OCI-LY7 (cell line): ENCODE results near the gene MMP3. TPM values are rescaled to one million over a fixed set of nuclear protein-coding genes. Genes with fewer than 3 reads are reported as not detected.

ENCODE experiments used
- BruUV-seq: library from RNA; stranded (reverse); fragments of 400-500 nt; replicated peaks from 2 replicates; lab custom pipeline; 2021; lab: Mats Ljungman, UMichigan
- CTCF ChIA-PET: fragments of 300-600 bp; sonication (Branson Sonifier 250); formaldehyde crosslinking; loops from one replicate; lab custom pipeline; 2022; ENCODE audit warnings: antibody characterized with exemption; ENCODE audit not compliant: unreplicated experiment; lab: Charles Lee
- POLR2A ChIA-PET: fragments of 300-600 bp; sonication (Branson Sonifier 250); formaldehyde crosslinking; loops from one replicate; lab custom pipeline; 2022; ENCODE audit warnings: antibody characterized with exemption; lab: Charles Lee
- DNase-seq: peaks from one replicate; pipeline ENCODE4 v3.0.0-alpha.2; 2015; ENCODE audit warnings: low spot score
- H2AFZ ChIP-seq: fragments of 200-600 bp; sonication (generic), shearing (Covaris generic); 2 replicates; pipeline ENCODE4 v1.6.1; 2014; ENCODE audit warnings: mild to moderate bottlenecking, antibody characterized with exemption, low read length, moderate library complexity
- H3K27ac ChIP-seq: fragments of 200-600 bp; sonication (generic); 2 replicates; pipeline ENCODE4 v1.5.1; 2014; ENCODE audit warnings: mixed run types, low read depth, mild to moderate bottlenecking, moderate library complexity, low read length, inconsistent platforms; ENCODE audit not compliant: poor library complexity, severe bottlenecking
- H3K36me3 ChIP-seq: fragments of 200-600 bp; sonication (generic); 2 replicates; pipeline ENCODE4 v1.6.1; 2014; ENCODE audit warnings: mild to moderate bottlenecking, antibody characterized with exemption, low read length, moderate library complexity, mixed read lengths; ENCODE audit not compliant: insufficient read depth
- H3K4me1 ChIP-seq: fragments of 200-600 bp; sonication (generic); 2 replicates; pipeline ENCODE4 v1.5.1; 2014; ENCODE audit warnings: mild to moderate bottlenecking, low read length; ENCODE audit not compliant: insufficient read depth, poor library complexity, severe bottlenecking
- H3K4me2 ChIP-seq: fragments of 200-600 bp; sonication (generic); 2 replicates; pipeline ENCODE4 v1.6.1; 2014; ENCODE audit warnings: mild to moderate bottlenecking, low read length
- H3K4me3 ChIP-seq: fragments of 200-600 bp; sonication (generic); 2 replicates; pipeline ENCODE4 v1.5.1; 2014; ENCODE audit warnings: mild to moderate bottlenecking, low read depth, low read length; ENCODE audit not compliant: poor library complexity, severe bottlenecking
- H3K79me2 ChIP-seq: fragments of 200-600 bp; sonication (generic); 2 replicates; pipeline ENCODE4 v1.6.1; 2016; ENCODE audit warnings: low read depth, mild to moderate bottlenecking, low read length, moderate library complexity, mixed read lengths; ENCODE audit not compliant: insufficient read depth
- H3K9me2 ChIP-seq: fragments of 200-600 bp; sonication (generic); 2 replicates; pipeline ENCODE4 v1.6.1; 2016; ENCODE audit warnings: mild to moderate bottlenecking, low read length, mixed read lengths; ENCODE audit not compliant: insufficient read depth
- H3K9me3 ChIP-seq: fragments of 200-600 bp; sonication (generic); 2 replicates; pipeline ENCODE4 v1.6.1; 2014; ENCODE audit warnings: mild to moderate bottlenecking, mixed run types, low read length, mixed read lengths
- H4K20me1 ChIP-seq: fragments of 200-600 bp; sonication (generic); 2 replicates; pipeline ENCODE4 v1.6.1; 2014; ENCODE audit warnings: mild to moderate bottlenecking, antibody characterized with exemption, low read length, moderate library complexity, mixed read lengths; ENCODE audit not compliant: insufficient read depth
- EZH2phosphoT487 ChIP-seq: fragments of 200-600 bp; sonication (generic); IDR thresholded peaks from 2 replicates; pipeline ENCODE4 v1.6.1; 2018; ENCODE audit warnings: low read depth, borderline replicate concordance, mild to moderate bottlenecking, mixed run types, antibody characterized with exemption, low read length, moderate library complexity, mixed read lengths
- intact Hi-C: fragments of 100-400 bp; cut with micrococcal nuclease; formaldehyde crosslinking; loops from one replicate; pipeline ENCODE4 v1.10.0; 2022; ENCODE audit not compliant: unreplicated experiment
- total RNA-seq, 2 experiments: library from RNA; depleted of rRNA in 1 of 2; stranded (reverse); fragments of >200 nt in 1 of 2; shearing (Covaris generic) in 1 of 2; gene quantifications; 2 replicates each; pipeline ENCODE4 v1.2.3, GENCODE V29; 2014 to 2022
- TF ChIP-seq, protein P1 (sequence below): fragments of 200-600 bp; sonication (generic); conservative IDR thresholded peaks from 2 replicates; pipeline ENCODE4 v1.5.1; 2014; ENCODE audit warnings: mild to moderate bottlenecking, antibody characterized with exemption, low read length, moderate library complexity, mixed read lengths

Gene MMP3
- total RNA-seq, 2 experiments from 2014 or later, result not detected

DNA sequence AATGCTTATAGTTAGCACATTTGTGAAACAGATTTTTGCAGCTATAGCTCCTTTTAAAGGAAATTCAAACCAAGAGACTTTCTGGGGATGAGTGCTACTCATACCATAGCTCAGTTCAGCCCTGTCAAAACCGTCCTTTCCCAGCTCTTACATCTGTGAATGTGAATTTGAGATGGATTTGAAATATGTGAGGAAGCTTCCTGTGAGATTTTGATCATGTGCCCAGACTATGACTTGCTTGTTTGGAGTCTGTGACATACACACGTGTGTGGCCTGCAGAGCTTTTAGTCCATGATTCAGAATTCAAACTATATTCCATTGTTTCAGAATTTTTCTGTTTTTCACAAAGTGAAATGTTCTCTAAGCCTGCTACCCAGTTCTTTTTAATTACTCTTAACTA lies 41.1 kb downstream of the MMP3 start:
- Histone ChIP-seq H3K9me3 (no peaks in the 10 kb centered on the region), H3K9me2 (no peaks in the 10 kb centered on the region), H2AFZ (no peak overlapping the region), H3K27ac (no peak overlapping the region), H3K36me3 (no peaks in the 10 kb centered on the region), H4K20me1 (no peaks in the 10 kb centered on the region), H3K4me2 (no peak overlapping the region), H3K79me2 (no peaks in the 10 kb centered on the region), H3K4me3 (no peak overlapping the region), H3K4me1 (no peaks in the 10 kb centered on the region)
- TF ChIP-seq, protein P1, sequence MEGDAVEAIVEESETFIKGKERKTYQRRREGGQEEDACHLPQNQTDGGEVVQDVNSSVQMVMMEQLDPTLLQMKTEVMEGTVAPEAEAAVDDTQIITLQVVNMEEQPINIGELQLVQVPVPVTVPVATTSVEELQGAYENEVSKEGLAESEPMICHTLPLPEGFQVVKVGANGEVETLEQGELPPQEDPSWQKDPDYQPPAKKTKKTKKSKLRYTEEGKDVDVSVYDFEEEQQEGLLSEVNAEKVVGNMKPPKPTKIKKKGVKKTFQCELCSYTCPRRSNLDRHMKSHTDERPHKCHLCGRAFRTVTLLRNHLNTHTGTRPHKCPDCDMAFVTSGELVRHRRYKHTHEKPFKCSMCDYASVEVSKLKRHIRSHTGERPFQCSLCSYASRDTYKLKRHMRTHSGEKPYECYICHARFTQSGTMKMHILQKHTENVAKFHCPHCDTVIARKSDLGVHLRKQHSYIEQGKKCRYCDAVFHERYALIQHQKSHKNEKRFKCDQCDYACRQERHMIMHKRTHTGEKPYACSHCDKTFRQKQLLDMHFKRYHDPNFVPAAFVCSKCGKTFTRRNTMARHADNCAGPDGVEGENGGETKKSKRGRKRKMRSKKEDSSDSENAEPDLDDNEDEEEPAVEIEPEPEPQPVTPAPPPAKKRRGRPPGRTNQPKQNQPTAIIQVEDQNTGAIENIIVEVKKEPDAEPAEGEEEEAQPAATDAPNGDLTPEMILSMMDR, result no peak
- no peak for TF ChIP-seq EZH2phosphoT487
- no peak for DNase-seq
- BruUV-seq, result no TSS peak
- ChIA-PET POLR2A (interaction anchor here (1.0 to 1.2 kb wide), 2 partner anchors 20 to 37 kb away, joined by 3 read pairs; no protein-coding TSS in a partner anchor), CTCF (no interaction called here)
- intact Hi-C loops, result no loop called here

DNA sequence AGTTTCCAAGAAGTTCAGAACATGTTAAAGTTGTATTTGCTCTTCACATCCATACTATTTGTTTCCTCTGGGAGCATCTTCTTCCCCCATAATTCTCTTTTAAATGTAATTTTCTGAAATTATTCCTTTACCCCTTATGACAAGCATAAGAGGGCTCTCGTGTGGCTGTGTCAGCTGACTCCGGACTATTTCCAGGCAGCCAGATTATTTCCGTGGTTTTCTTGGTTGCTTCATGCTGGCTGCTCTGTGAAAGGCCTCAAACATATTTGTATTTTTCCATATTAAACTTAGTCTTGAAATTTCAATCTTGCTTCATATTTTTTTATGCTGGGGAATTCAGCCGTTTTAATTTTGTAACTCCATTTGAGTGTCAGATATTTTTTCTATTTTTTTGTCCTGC lies 42.6 kb downstream of the MMP3 start:
- DNase-seq, result no peak
- ChIA-PET POLR2A (interaction anchor here (0.6 kb wide), 1 partner anchor 11 kb away, joined by 3 read pairs; no protein-coding TSS in a partner anchor), CTCF (no interaction called here)
- intact Hi-C loops, result no loop called here
- Histone ChIP-seq H3K9me2 (no peaks in the 10 kb centered on the region), H3K4me1 (no peaks in the 10 kb centered on the region), H3K9me3 (no peaks in the 10 kb centered on the region), H3K4me3 (no peak overlapping the region), H3K36me3 (no peaks in the 10 kb centered on the region), H2AFZ (no peak overlapping the region), H3K79me2 (no peaks in the 10 kb centered on the region), H4K20me1 (no peaks in the 10 kb centered on the region), H3K27ac (no peak overlapping the region), H3K4me2 (no peak overlapping the region)
- TF ChIP-seq, protein P1, result no peak
- TF ChIP-seq EZH2phosphoT487, result no peak
- BruUV-seq, result no TSS peak

DNA sequence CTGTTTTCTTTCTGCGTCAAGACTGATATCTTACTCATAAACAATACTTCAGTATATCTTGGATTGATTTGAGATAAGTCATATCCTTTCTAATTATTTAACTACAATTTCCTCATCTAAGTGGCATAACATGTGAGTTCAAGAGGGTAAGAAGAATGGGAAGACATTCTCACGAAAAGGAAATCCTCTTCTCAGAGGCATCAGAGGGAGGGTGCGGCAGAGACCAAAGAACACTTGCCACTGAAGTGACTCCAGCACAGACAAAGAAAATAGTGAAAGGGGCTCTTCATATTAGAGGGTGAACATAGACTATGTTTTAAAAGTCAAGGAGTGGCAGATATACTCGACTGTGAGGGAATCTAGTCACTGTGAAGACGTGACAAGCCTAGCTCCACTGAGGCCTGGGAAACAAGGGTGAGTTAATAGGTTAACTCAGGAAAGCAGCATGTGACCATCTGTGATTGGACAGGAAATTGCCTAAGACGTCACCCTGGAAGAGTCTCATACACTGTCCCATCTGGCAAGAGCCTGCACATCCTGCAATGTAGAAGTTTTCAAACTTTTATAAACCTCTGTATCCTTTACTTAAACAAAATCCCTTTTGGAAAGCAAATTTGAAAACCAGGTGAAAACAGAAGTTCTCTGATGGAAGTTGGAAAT lies 43.6 kb downstream of the MMP3 start:
- Histone ChIP-seq H2AFZ (no peak overlapping the region), H3K79me2 (no peaks in the 10 kb centered on the region), H3K36me3 (no peaks in the 10 kb centered on the region), H3K4me2 (no peak overlapping the region), H4K20me1 (no peaks in the 10 kb centered on the region), H3K4me3 (no peak overlapping the region), H3K9me2 (no peaks in the 10 kb centered on the region), H3K4me1 (no peaks in the 10 kb centered on the region), H3K9me3 (no peaks in the 10 kb centered on the region), H3K27ac (no peak overlapping the region)
- ChIA-PET POLR2A (interaction anchor here (0.6 kb wide), 1 partner anchor 12 kb away, joined by 3 read pairs; no protein-coding TSS in a partner anchor), CTCF (no interaction called here)
- no TSS peak for BruUV-seq
- no peak for DNase-seq
- intact Hi-C loops, result no loop called here
- no peak for TF ChIP-seq EZH2phosphoT487
- TF ChIP-seq, protein P1, result no peak
